Ishikawa (cell line): ENCODE data around the gene MPC1L.

Source experiments
- CEBPB ChIP-seq: IDR thresholded peaks from 2 replicates; pipeline ENCODE4 v1.6.1; 2012
- CREB1 ChIP-seq: IDR thresholded peaks from 2 replicates; pipeline ENCODE4 v1.6.1; 2012; ENCODE audit warnings: low read depth
- EGR1 ChIP-seq: IDR thresholded peaks from 2 replicates; pipeline ENCODE4 v1.6.1; 2012
- EP300 ChIP-seq: IDR thresholded peaks from 2 replicates; pipeline ENCODE4 v1.6.1; 2012; ENCODE audit warnings: borderline replicate concordance
- FOXM1 ChIP-seq: IDR thresholded peaks from 2 replicates; pipeline ENCODE4 v1.6.1; 2012; ENCODE audit warnings: low read depth, borderline replicate concordance
- MAX ChIP-seq: IDR thresholded peaks from 2 replicates; pipeline ENCODE4 v1.6.1; 2012
- NFIC ChIP-seq: IDR thresholded peaks from 2 replicates; pipeline ENCODE4 v1.6.1; 2012
- RAD21 ChIP-seq: IDR thresholded peaks from 2 replicates; pipeline ENCODE4 v1.6.1; 2012; ENCODE audit warnings: low read depth
- REST ChIP-seq: IDR thresholded peaks from 2 replicates; pipeline ENCODE4 v1.6.1; 2012; ENCODE audit warnings: low read depth, mild to moderate bottlenecking
- TAF1 ChIP-seq: IDR thresholded peaks from 2 replicates; pipeline ENCODE4 v1.6.1; 2012; ENCODE audit warnings: low read depth, mild to moderate bottlenecking
- TCF12 ChIP-seq: IDR thresholded peaks from 2 replicates; pipeline ENCODE4 v1.6.1; 2012; ENCODE audit warnings: low read depth
- TEAD4 ChIP-seq: IDR thresholded peaks from 2 replicates; pipeline ENCODE4 v1.6.1; 2012
- USF1 ChIP-seq: IDR thresholded peaks from 2 replicates; pipeline ENCODE4 v1.6.1; 2012
- YY1 ChIP-seq: IDR thresholded peaks from 2 replicates; pipeline ENCODE4 v1.6.1; 2012; ENCODE audit warnings: low read depth
- ZBTB7A ChIP-seq: IDR thresholded peaks from 2 replicates; pipeline ENCODE4 v1.6.1; 2012; ENCODE audit warnings: low read depth

MPC1L gene

GRCh38 chrX:40579141-40579540 lies 44.1 kb upstream of the MPC1L start:
- no peak for TF ChIP-seq REST
- TF ChIP-seq TEAD4, result no peak
- no peak for TF ChIP-seq NFIC
- no peak for TF ChIP-seq RAD21
- no peak for TF ChIP-seq MAX
- no peak for TF ChIP-seq YY1
- TF ChIP-seq USF1, result no peak
- no peak for TF ChIP-seq CREB1
- TF ChIP-seq CEBPB, result no peak
- no peak for TF ChIP-seq TAF1

- TF ChIP-seq TAF1 (no peak), EGR1 (no peak), YY1 (no peak), NFIC (no peak)
Observed at GRCh38 chrX:40579900-40580536, 43.2 kb upstream of the MPC1L start.

- TF ChIP-seq REST, result no peak
- peak; percentile 82 for TF ChIP-seq CREB1
- no peak for TF ChIP-seq CEBPB
- TF ChIP-seq TAF1, result peak; percentile 50; the same call in 1 of the 2 replicates
- 0 out of 2 replicates have a peak, but pooled peaks have one; percentile 45 for TF ChIP-seq ZBTB7A
Observed at GRCh38 chrX:40580537-40581335, 42.5 kb upstream of the MPC1L start, which contains the start of gene ATP6AP2. Gene ATP6AP2 (plus strand): TSS chrX:40580970. CDS start chrX:40581066, 96 bp downstream.

- no peak for TF ChIP-seq USF1
- no peak for TF ChIP-seq NFIC
- TF ChIP-seq YY1, result no peak
- no peak for TF ChIP-seq FOXM1
- no peak for TF ChIP-seq TEAD4
- no peak for TF ChIP-seq CEBPB
- TF ChIP-seq ZBTB7A, result no peak
- no peak for TF ChIP-seq MAX
- TF ChIP-seq RAD21, result no peak
Observed at GRCh38 chrX:40581336-40581920, 41.8 kb upstream of the MPC1L start.

- TF ChIP-seq MAX (no peak), EGR1 (no peak), ZBTB7A (no peak), TEAD4 (no peak), TCF12 (no peak), USF1 (no peak), CREB1 (no peak), REST (no peak), YY1 (no peak), CEBPB (no peak), EP300 (no peak), RAD21 (no peak), TAF1 (no peak), NFIC (no peak), FOXM1 (no peak)
Observed at GRCh38 chrX:40582811-40583210, 40.4 kb upstream of the MPC1L start.
